Bronchial epithelial cell (primary cell): ENCODE data around the gene NCDN. TPM values are rescaled to one million over a fixed set of nuclear protein-coding genes. Genes with fewer than 3 reads are reported as not detected.

ENCODE experiments used
- DNase-seq: peaks from one replicate; pipeline ENCODE4 v3.0.0-alpha.2; 2010; ENCODE audit warnings: low read depth
- FAIRE-seq: peaks from 2 replicates; lab custom pipeline; 2011; peaks lifted over from hg19 to GRCh38; lab: Jason Lieb, UNC
- H3K27me3 ChIP-seq: 2 replicates; pipeline ENCODE4 v1.5.1; 2011; ENCODE audit warnings: low read length; ENCODE audit not compliant: control insufficient read depth, insufficient read depth
- H3K36me3 ChIP-seq: 2 replicates; pipeline ENCODE4 v1.5.1; 2011; ENCODE audit warnings: low read length; ENCODE audit not compliant: control insufficient read depth, insufficient read depth
- H3K4me3 ChIP-seq: 2 replicates; pipeline ENCODE4 v1.5.1; 2011; ENCODE audit warnings: mild to moderate bottlenecking, low read depth, low read length, control low read depth
- total RNA-seq: library from RNA; depleted of rRNA; stranded (reverse); fragments of >200 nt; gene quantifications from 2 replicates; pipeline ENCODE4 v1.2.1, GENCODE V29; 2014
- TF ChIP-seq, protein P1 (sequence below): IDR thresholded peaks from 2 replicates; pipeline ENCODE4 v1.5.1; 2011; ENCODE audit warnings: mild to moderate bottlenecking, moderate library complexity, low read length, control low read depth, inconsistent platforms; ENCODE audit not compliant: insufficient read depth, severe bottlenecking

NCDN gene
- total RNA-seq, 1 donor from 2014 or later = 10.0 TPM

DNA sequence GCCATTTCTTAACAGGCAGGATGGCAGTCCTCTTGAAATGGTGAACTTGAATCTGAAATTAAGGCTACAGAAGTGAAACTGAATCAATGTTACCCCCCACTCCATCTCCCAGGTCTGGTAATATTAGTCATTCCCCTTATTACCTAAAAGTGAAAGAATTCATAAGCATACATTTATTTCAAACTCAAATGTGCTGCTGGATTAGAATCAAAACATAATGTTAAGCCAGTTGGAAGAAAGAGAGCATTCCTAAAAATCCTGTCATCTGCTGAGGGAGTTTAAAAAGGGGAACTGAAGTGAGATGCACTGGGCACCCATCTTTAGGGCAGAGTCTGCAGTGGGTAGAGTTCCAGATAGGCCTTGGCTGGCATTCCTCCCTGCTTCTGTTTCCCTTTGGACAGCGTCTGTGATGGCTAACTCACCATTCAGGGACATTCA lies 17.8 kb upstream of the NCDN start:
- H3K4me3 ChIP-seq = no peak overlapping the region
- DNase-seq (no peak), FAIRE-seq (no peak)
- TF ChIP-seq, protein P1, sequence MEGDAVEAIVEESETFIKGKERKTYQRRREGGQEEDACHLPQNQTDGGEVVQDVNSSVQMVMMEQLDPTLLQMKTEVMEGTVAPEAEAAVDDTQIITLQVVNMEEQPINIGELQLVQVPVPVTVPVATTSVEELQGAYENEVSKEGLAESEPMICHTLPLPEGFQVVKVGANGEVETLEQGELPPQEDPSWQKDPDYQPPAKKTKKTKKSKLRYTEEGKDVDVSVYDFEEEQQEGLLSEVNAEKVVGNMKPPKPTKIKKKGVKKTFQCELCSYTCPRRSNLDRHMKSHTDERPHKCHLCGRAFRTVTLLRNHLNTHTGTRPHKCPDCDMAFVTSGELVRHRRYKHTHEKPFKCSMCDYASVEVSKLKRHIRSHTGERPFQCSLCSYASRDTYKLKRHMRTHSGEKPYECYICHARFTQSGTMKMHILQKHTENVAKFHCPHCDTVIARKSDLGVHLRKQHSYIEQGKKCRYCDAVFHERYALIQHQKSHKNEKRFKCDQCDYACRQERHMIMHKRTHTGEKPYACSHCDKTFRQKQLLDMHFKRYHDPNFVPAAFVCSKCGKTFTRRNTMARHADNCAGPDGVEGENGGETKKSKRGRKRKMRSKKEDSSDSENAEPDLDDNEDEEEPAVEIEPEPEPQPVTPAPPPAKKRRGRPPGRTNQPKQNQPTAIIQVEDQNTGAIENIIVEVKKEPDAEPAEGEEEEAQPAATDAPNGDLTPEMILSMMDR = no peak
- H3K27me3 ChIP-seq = no peaks in the 10 kb centered on the region
- no peaks in the 10 kb centered on the region for H3K36me3 ChIP-seq

DNA sequence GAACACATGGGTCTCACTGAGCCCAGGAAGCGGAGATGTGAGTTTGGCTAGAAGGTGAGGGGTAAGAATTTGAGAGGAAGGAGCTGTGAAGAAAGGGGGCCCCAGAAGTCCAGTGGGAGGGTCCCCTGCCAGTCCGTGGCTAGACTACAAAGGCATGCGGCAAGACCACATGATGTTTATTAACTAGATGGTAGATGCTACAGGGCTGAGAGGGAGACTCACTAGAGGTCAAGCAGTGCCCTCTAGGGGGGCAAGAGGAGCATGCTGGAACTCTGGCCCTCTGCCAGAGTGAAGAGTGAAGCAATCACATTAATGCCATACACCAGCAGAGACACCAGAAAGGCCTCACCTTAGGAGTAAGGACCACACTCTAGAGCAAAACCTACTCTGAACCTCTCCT lies 12.6 kb upstream of the NCDN start:
- TF ChIP-seq, protein P1 = no peak
- FAIRE-seq = no peak
- peaks cover 2% of the 10 kb centered on the region for H3K36me3 ChIP-seq
- DNase-seq = no peak
- H3K4me3 ChIP-seq = no peak overlapping the region
- H3K27me3 ChIP-seq = no peaks in the 10 kb centered on the region

DNA sequence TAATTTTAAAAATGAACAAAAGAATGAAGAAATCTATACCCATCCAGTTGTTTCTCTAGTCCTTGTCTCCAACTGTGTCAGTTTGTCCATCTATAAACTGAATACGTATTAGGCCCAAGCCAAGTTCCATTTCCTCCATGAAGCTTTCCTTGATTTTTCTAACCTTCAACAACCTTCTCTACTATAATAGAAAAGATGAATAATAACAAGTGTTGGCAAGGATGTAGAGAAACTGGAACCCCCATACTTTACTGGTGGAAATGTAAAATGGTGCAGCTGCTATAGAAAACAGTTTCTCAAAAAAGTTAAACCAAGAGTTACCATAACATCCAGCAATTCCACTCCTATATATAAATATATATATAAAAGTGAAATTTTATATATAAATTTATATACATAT lies 11.0 kb upstream of the NCDN start:
- TF ChIP-seq, protein P1 = no peak
- Histone ChIP-seq H3K27me3 (no peaks in the 10 kb centered on the region), H3K36me3 (peaks cover 2% of the 10 kb centered on the region), H3K4me3 (no peak overlapping the region)
- DNase-seq (no peak), FAIRE-seq (no peak)

DNA sequence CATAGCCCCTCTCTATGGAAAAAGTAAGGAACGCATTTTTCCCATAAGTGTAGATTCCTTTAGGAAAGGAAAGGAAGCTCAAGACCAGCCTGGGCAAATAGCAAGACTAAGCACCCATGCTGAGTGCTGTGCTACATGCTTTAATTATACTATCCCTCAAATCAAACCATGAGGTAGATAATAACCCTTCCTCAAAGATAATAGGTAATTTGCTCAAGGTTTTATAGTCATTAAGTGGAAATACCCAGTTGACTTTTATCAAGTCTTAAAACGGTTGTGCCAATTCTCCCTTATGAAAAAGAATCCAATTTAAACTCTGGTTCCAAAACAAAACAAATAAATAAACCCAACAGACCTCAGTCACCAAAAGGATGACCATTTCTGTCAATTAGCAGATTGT lies 3.7 kb upstream of the NCDN start:
- FAIRE-seq = no peak
- Histone ChIP-seq H3K36me3 (no peaks in the 10 kb centered on the region), H3K4me3 (no peak overlapping the region), H3K27me3 (no peaks in the 10 kb centered on the region)
- no peak for DNase-seq
- TF ChIP-seq, protein P1 = no peak

DNA sequence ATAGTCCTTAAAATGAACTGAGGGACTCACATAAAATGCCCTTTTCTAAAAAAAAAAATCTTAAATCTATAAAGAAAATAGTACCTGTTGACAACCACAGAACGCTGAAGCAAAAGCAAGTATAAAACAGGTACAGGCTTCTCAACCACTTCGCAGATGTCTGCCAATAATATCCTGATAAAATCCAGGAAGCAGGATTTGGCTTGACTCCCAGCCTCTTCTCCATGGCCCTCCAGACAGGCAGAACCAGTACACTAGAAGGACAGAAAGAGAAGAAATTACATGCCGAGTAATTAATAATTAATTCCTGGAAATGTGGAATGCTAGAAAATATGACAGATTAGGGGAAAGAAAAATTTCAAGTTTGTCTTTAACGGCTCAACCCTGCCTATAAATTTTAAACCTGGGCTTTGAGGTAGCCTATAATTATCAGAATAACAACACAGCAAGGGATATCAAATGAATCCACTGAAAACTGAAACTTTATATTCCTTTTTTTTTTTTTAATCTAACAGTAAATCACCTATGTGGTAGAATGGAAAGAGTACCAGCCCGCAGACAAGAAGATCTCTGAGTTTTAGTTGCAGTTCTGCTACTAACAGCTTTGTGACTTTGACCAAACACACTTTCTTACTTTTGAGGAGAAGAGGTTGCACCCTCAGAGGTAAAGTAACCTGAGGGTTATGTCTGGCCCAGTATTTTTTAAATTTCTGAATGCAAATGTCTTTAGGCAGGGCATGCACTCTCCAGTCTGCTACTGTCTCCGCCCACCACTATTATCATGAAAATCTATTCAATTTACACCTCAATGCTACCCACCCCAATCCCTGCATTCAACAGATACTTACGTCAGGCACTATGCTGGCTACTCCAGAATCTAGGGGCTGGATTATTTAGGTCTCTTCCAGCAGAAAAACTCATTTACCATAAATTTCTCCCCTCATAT lies 3.1 kb upstream of the NCDN start:
- no peaks in the 10 kb centered on the region for H3K36me3 ChIP-seq
- no peak for FAIRE-seq

More for the DNA sequence above, 3.1 kb upstream of the NCDN start:
- DNase-seq = peak; percentile 45
- H3K4me3 ChIP-seq = no peak overlapping the region
- no peaks in the 10 kb centered on the region for H3K27me3 ChIP-seq
- TF ChIP-seq, protein P1 = no peak
